Measurements from ENCODE around the gene CD300LG.

The CD300LG gene

DNA sequence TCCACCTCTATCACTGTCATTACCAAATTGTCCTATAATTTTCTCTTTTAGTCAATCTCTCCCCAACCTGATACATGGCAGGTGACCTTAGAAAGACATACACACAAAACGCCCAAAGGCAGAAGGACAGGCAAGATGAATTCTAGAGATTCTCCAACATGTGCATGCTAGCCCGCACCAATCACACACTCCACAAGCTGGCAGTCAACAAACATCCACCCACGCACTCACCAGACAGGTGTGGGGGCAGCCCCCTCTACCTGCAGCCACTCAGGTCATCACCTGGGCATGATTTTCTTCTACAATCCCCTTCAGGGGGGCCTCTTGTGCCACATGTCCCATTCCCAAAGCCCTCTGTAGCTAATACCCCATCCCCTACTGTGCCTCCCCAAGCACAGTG, 50.9 kb downstream of the CD300LG start:
- TF ChIP-seq, protein P1, sequence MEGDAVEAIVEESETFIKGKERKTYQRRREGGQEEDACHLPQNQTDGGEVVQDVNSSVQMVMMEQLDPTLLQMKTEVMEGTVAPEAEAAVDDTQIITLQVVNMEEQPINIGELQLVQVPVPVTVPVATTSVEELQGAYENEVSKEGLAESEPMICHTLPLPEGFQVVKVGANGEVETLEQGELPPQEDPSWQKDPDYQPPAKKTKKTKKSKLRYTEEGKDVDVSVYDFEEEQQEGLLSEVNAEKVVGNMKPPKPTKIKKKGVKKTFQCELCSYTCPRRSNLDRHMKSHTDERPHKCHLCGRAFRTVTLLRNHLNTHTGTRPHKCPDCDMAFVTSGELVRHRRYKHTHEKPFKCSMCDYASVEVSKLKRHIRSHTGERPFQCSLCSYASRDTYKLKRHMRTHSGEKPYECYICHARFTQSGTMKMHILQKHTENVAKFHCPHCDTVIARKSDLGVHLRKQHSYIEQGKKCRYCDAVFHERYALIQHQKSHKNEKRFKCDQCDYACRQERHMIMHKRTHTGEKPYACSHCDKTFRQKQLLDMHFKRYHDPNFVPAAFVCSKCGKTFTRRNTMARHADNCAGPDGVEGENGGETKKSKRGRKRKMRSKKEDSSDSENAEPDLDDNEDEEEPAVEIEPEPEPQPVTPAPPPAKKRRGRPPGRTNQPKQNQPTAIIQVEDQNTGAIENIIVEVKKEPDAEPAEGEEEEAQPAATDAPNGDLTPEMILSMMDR (IDR thresholded peaks at IDR 0.05; ENCODE audit: insufficient read depth, low read depth, low read length, missing control alignments), result no peak
- DNase-seq (ENCODE audit: low read depth), result no peak
- H3K4me3 ChIP-seq (ENCODE audit: low read depth, low read length), result no peak overlapping the region

DNA sequence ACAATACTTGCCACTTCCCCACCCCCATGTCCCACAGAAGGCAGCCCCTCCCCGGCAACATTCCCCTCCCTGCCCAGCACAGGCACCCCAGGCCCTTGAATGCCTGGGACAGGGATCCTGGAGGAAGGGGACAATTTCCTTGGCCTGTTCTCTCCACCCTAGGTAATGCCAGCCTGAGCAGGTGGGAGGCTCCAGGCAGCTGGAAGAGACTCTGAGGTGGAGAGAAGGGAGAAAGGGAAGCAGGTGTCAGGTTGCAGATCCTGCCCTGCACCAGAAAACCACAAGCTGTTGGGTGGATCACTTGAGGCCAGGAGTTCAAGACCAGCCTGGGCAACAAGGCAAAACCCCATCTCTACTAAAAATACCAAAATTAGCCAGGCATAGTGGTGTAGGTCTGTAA, 51.5 kb downstream of the CD300LG start:
- no peak overlapping the region for H3K4me3 ChIP-seq (ENCODE audit: low read depth, low read length)
- no peak for DNase-seq (ENCODE audit: low read depth)
- TF ChIP-seq, protein P1 (IDR thresholded peaks at IDR 0.05; ENCODE audit: insufficient read depth, low read depth, low read length, missing control alignments), result no peak

DNA sequence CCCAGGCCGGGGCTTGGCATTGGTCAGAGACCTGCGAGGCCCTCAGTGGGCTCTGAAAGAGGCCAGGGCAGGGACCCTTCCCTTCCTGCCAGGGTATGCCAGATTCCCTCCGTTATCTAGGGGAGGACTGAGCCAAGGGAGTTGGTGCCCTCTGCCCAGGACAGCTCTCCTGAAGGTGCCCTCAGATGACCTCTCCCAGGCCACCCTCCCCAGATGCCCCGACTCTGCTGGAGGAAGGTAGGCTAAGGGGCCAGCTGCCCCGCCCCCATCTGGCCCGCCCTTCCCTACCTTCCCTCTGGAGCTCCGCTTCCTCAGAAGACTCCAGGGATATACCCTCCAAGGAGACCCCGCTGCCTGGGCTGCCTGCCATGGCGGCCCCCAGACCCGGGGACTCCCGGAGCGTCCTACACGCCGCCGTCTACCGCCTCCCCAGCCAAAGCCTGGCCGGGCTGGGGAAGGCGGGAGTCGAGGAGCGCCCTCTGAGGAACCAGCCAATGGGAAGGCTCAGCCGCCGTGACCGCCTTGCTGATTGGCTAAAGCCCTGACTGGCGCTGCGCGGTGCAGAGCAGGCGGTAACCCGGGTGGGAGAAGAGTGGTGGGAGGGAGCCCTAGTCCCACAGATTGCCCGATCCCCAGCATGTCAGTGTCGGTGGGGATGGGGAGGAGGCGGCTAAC, 53.3 kb downstream of the CD300LG start:
- TF ChIP-seq, protein P1 (IDR thresholded peaks at IDR 0.05; ENCODE audit: insufficient read depth, low read depth, low read length, missing control alignments), result no peak
- peak; percentile 74 for DNase-seq (ENCODE audit: low read depth)
- peak overlapping the region; percentile 15; the same call in 1 of the 2 replicates for H3K4me3 ChIP-seq (ENCODE audit: low read depth, low read length)

DNA sequence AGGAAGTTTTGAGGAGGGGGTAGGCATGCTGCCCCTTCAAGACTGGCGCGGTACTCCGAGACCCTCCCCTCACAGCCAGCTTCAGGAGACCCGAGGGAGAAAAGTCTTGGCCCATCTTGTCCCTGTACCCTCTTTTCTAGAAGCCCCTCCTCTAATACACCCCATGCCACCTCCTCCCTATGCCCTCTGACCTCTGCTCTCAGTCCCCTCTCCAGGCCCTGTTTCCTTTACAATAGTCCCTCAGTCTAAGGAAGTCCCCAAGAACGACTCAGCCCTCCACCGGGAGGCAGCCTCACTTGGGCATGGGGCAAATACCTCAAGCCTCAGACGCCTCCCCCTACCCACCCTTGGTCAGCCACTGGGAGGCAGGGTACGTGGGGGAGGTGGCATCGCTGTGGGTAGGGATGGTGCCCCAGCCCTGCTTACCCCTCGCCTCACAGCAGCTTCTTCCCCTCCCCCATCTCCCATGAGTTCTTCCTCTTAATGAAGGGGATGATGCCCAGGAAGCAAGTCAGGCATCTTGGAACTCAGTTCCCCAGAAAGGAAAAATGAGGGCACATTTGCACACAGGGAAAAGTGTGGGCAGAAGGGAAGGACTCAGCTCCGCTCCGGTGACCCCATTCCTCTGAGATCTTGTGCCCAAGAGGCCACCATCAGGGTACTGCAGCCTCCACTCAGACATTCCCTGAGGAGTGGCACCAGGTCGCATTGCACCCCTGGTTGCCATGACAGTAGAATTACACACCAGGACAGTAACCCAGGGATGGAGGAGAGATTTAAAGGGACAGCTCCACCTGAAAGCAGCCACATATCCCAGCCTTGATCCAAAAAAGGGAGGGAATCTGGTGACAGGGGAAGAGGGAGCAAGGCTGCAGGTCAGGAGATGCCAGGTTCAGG, 54.1 kb downstream of the CD300LG start:
- no peak for DNase-seq (ENCODE audit: low read depth)
- H3K4me3 ChIP-seq (ENCODE audit: low read depth, low read length), result no peak overlapping the region
- TF ChIP-seq, protein P1 (IDR thresholded peaks at IDR 0.05; ENCODE audit: insufficient read depth, low read depth, low read length, missing control alignments), result no peak

DNA sequence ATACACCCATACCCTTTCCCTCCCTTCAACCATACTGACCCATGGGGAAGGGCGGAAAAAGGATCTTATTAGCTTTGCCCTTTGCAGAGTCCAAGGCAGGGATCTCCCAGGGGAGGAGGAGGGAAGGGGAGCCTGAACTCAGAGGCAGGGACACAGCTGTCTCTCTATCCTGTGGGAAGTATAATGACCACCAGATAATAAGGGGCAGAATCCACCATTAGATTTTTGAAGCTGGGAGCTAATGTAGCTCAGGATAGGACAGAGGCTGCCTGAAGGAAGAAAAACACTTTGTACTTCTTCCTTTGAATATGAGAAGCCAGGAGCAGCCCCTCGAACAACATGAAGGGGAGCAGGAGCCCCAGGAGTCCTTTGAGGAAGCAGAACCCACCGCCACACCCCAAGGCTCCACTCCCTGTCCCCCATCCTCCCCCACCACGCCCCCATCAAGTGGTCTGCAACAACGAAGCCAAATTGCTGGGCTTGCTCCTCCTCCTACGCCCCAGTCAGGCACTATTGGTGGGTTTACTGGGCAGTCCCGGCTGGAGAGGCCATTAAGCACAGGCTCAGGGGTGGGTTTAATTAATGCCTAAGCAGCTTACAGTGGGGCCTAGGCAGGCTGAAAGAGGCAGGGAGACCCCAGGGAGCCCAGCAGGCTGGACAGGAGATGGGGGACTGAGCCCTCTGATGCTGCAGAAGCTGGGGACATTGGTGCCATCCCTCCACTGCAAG, 55.0 kb downstream of the CD300LG start:
- DNase-seq (ENCODE audit: low read depth), result no peak
- TF ChIP-seq, protein P1 (IDR thresholded peaks at IDR 0.05; ENCODE audit: insufficient read depth, low read depth, low read length, missing control alignments), result no peak
- H3K4me3 ChIP-seq (ENCODE audit: low read depth, low read length), result no peak overlapping the region

DNA sequence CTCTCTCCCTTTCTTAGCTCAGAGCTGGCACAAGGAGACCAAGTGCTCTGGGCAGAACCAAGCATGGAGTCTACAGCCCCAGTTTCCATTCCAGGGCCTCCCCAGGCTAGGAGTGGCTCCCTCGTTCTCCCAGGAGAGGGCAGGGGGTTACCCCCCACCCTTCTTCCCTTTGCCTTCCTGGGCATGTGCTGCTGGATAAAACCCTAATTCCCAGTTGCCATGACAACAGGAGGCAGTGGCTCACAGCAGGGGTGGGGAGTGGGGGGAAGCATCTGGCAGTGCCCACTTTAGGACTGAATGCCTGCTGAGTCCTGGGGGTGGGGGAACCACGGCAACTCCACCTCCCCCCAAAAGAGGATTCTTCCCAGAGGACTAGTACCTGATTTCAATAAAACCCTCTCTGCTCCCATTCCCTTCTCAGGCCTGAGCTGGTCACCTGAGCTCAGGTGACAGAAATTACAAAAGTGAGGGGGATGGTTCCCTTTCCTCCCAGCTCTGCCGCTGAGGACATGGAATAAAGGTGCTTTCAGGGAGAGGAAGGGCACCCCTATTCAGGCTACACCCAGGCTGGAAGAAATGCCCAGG, 58.5 kb downstream of the CD300LG start:
- TF ChIP-seq, protein P1 (IDR thresholded peaks at IDR 0.05; ENCODE audit: insufficient read depth, low read depth, low read length, missing control alignments), result no peak
- H3K4me3 ChIP-seq (ENCODE audit: low read depth, low read length), result no peak overlapping the region
- no peak for DNase-seq (ENCODE audit: low read depth)
